CD4-positive, CD25-positive, alpha-beta regulatory T cell (primary cell): ENCODE data around the gene RS1. TPM values are rescaled to one million over a fixed set of nuclear protein-coding genes. Genes with fewer than 3 reads are reported as not detected.

Experiments used
- ATAC-seq, 2 donors: fragments of 150-1000 bp; cut with Tn5 transposase; one replicate each; pipeline ENCODE4 v1.10.0; 2021; ENCODE audit warnings: low read depth in 2 of 2, moderate number of reproducible peaks in 2 of 2, moderate library complexity in 1 of 2
- DNase-seq, 3 donors: peaks; one replicate each; pipeline versions ENCODE4 v3.0.0 to v3.0.0-alpha.2; 2012 to 2022; ENCODE audit warnings: mixed read lengths in 1 of 3
- H3K27ac ChIP-seq: one replicate; pipeline ENCODE4 v1.7.0; 2013; ENCODE audit warnings: mild to moderate bottlenecking, low read length; ENCODE audit not compliant: insufficient read depth, poor library complexity, severe bottlenecking
- H3K27me3 ChIP-seq: one replicate; pipeline ENCODE4 v1.7.0; 2013; ENCODE audit warnings: low read length; ENCODE audit not compliant: control insufficient read depth, insufficient read depth
- H3K36me3 ChIP-seq: one replicate; pipeline ENCODE4 v1.7.0; 2013; ENCODE audit warnings: mild to moderate bottlenecking, low read length, moderate library complexity; ENCODE audit not compliant: control insufficient read depth, insufficient read depth
- H3K4me1 ChIP-seq: 2 replicates; pipeline ENCODE4 v1.7.0; 2013; ENCODE audit warnings: mild to moderate bottlenecking, low read length; ENCODE audit not compliant: insufficient read depth, control insufficient read depth, poor library complexity, severe bottlenecking
- H3K4me3 ChIP-seq: one replicate; pipeline ENCODE4 v1.7.0; 2013; ENCODE audit warnings: low read depth, mild to moderate bottlenecking, low read length, moderate library complexity
- H3K9me3 ChIP-seq, 2 experiments: 1 replicate in 1 of 2; 2 replicates in 1 of 2; pipeline ENCODE4 v1.7.0; 2013; ENCODE audit warnings: low read length in 2 of 2, mild to moderate bottlenecking in 1 of 2, moderate library complexity in 1 of 2; ENCODE audit not compliant: control insufficient read depth in 2 of 2
- H3K27ac Mint-ChIP-seq, 3 donors: one replicate each; pipeline ENCODE4 v1.8.0; 2020 to 2022; ENCODE audit warnings: mild to moderate bottlenecking in 3 of 3, mixed read lengths in 3 of 3, moderate library complexity in 2 of 3
- H3K27me3 Mint-ChIP-seq: one replicate; pipeline ENCODE4 v1.8.0; 2022; ENCODE audit warnings: mild to moderate bottlenecking, mixed read lengths
- H3K36me3 Mint-ChIP-seq: one replicate; pipeline ENCODE4 v1.8.0; 2020; ENCODE audit warnings: mixed read lengths
- H3K4me1 Mint-ChIP-seq, 4 donors: one replicate each; pipeline ENCODE4 v1.8.0; 2020 to 2022; ENCODE audit warnings: mixed read lengths in 4 of 4, mild to moderate bottlenecking in 1 of 4
- H3K4me3 Mint-ChIP-seq, 4 donors: one replicate each; pipeline ENCODE4 v1.8.0; 2020 to 2022; ENCODE audit warnings: mild to moderate bottlenecking in 4 of 4, mixed read lengths in 4 of 4, moderate library complexity in 3 of 4
- H3K9me3 Mint-ChIP-seq, 7 donors: one replicate each; pipeline ENCODE4 v1.8.0; 2020 to 2022; ENCODE audit warnings: mixed read lengths in 7 of 7, mild to moderate bottlenecking in 3 of 7, moderate library complexity in 2 of 7
- polyA plus RNA-seq, 4 donors: library from polyadenylated mRNA; unstranded; fragments of 300-500 nt; fragmentation: Illumina TruSeq; gene quantifications; one replicate each; pipeline ENCODE4 v1.2.3, GENCODE V29; 2021
- total RNA-seq: library from RNA; stranded (reverse); gene quantifications from one replicate; pipeline ENCODE4 v1.2.3, GENCODE V29; 2022

The RS1 gene
- total and polyA plus RNA-seq, 5 donors from 2014 or later, result not detected

DNA sequence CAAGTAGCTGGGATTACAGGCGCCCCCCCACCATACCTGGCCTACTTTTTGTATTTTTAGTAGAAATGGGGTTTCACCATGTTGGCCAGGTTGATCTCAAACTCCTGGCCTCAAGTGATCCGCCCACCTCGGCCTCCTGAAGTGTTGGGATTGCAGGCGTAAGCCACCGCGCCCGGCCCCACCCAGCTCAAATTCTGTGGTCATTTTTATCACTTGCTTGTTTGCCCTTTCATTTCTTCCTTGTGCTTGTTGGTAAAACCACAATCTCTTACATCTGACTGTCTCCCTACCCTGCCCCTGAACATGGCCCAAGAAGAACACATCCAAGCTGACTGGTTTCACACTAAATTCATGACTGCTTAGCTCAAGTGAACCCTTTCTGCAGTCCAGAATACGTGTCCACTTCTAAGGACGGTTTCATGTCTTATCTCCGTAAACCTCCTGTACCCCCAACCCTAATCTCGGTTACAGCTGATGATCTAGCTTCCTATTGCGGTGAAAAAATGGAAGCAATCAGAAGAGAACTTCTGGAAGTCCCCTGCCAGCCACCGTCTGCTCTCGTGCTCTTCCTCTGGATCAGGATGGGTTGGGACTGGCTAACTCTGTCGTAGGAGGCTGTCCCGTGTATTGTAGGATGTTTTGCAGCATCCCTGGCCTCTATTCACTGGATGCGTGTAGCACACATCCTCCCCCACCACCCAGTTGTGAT, 5.4 kb upstream of the RS1 start:
- no peak overlapping the region for H3K27ac Mint-ChIP-seq
- no peak for DNase-seq
- peaks cover 0 to 11% (median 2%) of the 10 kb centered on the region in 4 donors for H3K4me1 Mint-ChIP-seq
- no peaks in the 10 kb centered on the region for H3K27me3 ChIP-seq
- H3K27me3 Mint-ChIP-seq, result no peaks in the 10 kb centered on the region
- peak overlapping the region in 3 of 4 donors; percentile 6 to 83 (median 69) for H3K4me3 Mint-ChIP-seq
- H3K9me3 Mint-ChIP-seq, result peaks cover 0 to 4% (median 0%) of the 10 kb centered on the region in 7 donors
- no peak overlapping the region for H3K27ac ChIP-seq
- no peak overlapping the region for H3K4me3 ChIP-seq
- H3K36me3 Mint-ChIP-seq, result no peaks in the 10 kb centered on the region
- no peaks in the 10 kb centered on the region for H3K4me1 ChIP-seq
- no peaks in the 10 kb centered on the region for H3K9me3 ChIP-seq
- H3K36me3 ChIP-seq, result no peaks in the 10 kb centered on the region
- ATAC-seq, result no peak

DNA sequence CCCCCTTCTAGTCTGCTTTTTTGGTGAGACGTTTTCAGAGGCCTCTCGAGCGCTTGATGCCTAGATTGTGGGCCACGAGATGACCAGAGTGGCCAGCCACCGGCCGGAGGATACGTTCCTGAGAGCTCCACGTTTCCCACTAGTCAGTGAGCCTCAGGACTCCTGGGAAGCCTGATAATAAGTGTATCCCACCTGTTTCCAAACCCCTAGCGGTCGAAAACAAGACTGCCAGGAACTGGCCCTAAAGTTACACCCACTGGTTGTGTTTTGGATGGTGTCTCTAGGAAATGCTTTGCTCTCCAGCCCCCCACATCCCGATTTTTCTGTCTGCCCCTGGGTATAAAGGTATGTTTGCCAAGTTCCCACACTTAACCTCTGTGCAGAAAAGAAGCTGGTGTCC, 4.6 kb upstream of the RS1 start:
- DNase-seq (no peak), ATAC-seq (no peak)
- no peaks in the 10 kb centered on the region for H3K36me3 ChIP-seq
- H3K4me1 ChIP-seq, result no peaks in the 10 kb centered on the region
- no peak overlapping the region for H3K4me3 ChIP-seq
- Mint-ChIP-seq H3K27ac (peak overlapping the region in 2 of 3 donors; percentile 15 to 44), H3K27me3 (no peaks in the 10 kb centered on the region), H3K4me1 (peaks cover 0 to 11% (median 2%) of the 10 kb centered on the region in 4 donors), H3K4me3 (peak overlapping the region in 3 of 4 donors; percentile 69 to 91 (median 85)), H3K9me3 (peaks cover 0 to 4% (median 0%) of the 10 kb centered on the region in 7 donors), H3K36me3 (no peaks in the 10 kb centered on the region)
- no peak overlapping the region for H3K27ac ChIP-seq
- H3K9me3 ChIP-seq, result no peaks in the 10 kb centered on the region
- H3K27me3 ChIP-seq, result no peaks in the 10 kb centered on the region

DNA sequence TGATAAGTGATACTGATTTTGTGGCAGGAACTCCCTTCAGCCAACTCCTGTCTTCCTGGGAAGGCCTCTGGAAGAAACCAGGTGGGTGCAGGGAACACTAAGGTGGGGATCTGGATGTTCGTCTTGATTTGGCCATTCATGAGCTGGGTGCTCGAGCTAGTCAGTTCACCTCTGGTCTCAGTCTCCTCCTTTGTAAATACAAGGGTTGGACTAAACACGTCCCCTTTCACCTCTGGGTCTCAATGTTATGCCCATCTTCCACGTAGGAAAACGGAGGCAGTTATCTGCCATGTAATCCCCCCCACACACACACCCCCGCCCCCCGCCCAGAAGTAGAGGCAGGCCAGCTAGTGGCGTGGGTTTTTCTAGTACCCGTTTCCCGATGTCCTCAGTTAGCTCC, 4.1 kb upstream of the RS1 start:
- Mint-ChIP-seq H3K36me3 (no peaks in the 10 kb centered on the region), H3K27ac (peak overlapping the region in 1 of 3 donors; percentile 44), H3K4me1 (peaks cover 0 to 11% (median 2%) of the 10 kb centered on the region in 4 donors), H3K9me3 (peaks cover 0 to 4% (median 0%) of the 10 kb centered on the region in 7 donors), H3K27me3 (no peaks in the 10 kb centered on the region), H3K4me3 (peak overlapping the region; percentile 52 to 91 (median 84))
- H3K27ac ChIP-seq, result no peak overlapping the region
- no peaks in the 10 kb centered on the region for H3K9me3 ChIP-seq
- H3K36me3 ChIP-seq, result no peaks in the 10 kb centered on the region
- H3K4me3 ChIP-seq, result no peak overlapping the region
- DNase-seq (peak in 1 of 3 donors; percentile 4), ATAC-seq (no peak)
- H3K4me1 ChIP-seq, result no peaks in the 10 kb centered on the region
- H3K27me3 ChIP-seq, result no peaks in the 10 kb centered on the region

DNA sequence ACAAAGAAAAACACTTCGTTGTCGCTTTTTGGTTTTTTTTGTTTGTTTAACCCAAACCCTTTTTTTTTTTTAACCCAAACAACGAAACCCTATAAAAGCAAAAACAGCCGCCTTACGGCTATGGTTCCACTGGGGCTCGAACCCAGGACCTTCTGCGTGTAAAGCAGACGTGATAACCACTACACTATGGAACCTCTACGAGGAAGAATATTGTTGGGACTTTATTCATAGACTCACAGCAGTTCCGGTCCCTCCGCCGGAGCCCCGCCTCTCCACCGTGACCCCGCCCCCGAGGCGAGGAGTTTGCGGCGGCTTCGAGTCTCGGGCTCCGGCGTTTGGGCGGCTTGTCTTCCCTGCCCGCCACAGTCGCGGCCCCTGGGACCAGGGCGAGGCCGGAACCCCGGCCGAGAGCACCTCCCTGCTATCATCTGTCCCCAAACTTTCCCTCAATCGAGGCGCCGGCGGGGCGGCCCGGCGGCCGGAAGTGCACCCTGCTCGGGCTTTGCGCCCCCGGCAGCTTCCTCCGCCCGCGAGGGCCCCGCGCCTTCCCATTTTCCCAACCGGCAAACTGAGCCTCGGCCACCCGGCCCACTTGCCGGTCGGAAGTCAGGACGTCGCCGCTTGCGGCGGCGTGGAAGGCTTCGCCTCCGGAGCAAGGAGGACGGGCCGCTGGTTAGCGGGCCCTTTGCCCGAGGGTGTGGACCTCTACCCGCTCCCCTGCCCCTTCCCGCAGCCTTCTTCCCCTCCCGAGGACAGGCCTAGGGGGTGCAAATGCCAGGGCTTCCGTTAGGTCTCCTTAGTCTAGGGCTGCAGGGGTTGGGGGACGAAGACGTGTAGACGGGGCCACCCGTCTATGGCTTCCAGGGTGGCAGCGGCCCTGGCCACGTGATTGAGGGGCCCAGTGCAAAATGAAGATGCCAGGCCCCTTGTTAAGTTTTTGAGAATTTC, 3.2 kb upstream of the RS1 start:
- H3K4me1 ChIP-seq, result no peaks in the 10 kb centered on the region
- DNase-seq (peak; percentile 71 to 86 (median 79)), ATAC-seq (peak; percentile 81 to 88)
- Mint-ChIP-seq H3K9me3 (peaks cover 0 to 4% (median 0%) of the 10 kb centered on the region in 7 donors), H3K27ac (peak overlapping the region; percentile 83 to 92 (median 88)), H3K27me3 (no peaks in the 10 kb centered on the region), H3K4me3 (peak overlapping the region; percentile 85 to 94 (median 88)), H3K36me3 (no peaks in the 10 kb centered on the region), H3K4me1 (peaks cover 0 to 11% (median 2%) of the 10 kb centered on the region in 4 donors)
- no peaks in the 10 kb centered on the region for H3K27me3 ChIP-seq
- peak overlapping the region; percentile 76 for H3K4me3 ChIP-seq
- H3K36me3 ChIP-seq, result no peaks in the 10 kb centered on the region
- H3K9me3 ChIP-seq, result no peaks in the 10 kb centered on the region
- peak overlapping the region; percentile 74 for H3K27ac ChIP-seq

DNA sequence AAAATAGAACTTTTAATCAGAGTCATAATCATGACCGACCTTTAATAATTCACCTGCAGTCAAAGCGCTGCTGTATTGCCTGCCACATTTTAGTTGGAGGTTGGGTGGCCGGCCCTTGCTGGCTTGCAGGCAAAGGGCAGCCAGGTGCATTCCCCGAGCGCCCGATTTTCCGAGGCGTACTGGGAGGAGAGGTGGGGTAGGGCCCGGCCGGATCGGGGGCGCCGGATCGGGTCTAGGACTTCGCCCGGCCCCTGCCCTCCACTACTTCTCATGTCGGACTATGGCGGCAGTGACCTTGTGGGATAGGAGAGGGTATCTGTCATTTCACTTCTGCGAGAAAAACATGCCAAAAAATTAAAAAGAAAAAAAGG, 2.5 kb upstream of the RS1 start:
- Mint-ChIP-seq H3K9me3 (peaks cover 0 to 4% (median 0%) of the 10 kb centered on the region in 7 donors), H3K27me3 (peaks cover 4% of the 10 kb centered on the region), H3K4me1 (peaks cover 0 to 11% (median 2%) of the 10 kb centered on the region in 4 donors), H3K4me3 (peak overlapping the region; percentile 85 to 94 (median 88)), H3K36me3 (no peaks in the 10 kb centered on the region), H3K27ac (peak overlapping the region; percentile 71 to 92 (median 88))
- Histone ChIP-seq H3K27me3 (no peaks in the 10 kb centered on the region), H3K9me3 (no peaks in the 10 kb centered on the region), H3K4me3 (peak overlapping the region; percentile 76), H3K36me3 (no peaks in the 10 kb centered on the region), H3K4me1 (no peaks in the 10 kb centered on the region), H3K27ac (peak overlapping the region; percentile 60)
- ATAC-seq (peak in 1 of 2 donors; percentile 12), DNase-seq (peak in 1 of 3 donors; percentile 5)

DNA sequence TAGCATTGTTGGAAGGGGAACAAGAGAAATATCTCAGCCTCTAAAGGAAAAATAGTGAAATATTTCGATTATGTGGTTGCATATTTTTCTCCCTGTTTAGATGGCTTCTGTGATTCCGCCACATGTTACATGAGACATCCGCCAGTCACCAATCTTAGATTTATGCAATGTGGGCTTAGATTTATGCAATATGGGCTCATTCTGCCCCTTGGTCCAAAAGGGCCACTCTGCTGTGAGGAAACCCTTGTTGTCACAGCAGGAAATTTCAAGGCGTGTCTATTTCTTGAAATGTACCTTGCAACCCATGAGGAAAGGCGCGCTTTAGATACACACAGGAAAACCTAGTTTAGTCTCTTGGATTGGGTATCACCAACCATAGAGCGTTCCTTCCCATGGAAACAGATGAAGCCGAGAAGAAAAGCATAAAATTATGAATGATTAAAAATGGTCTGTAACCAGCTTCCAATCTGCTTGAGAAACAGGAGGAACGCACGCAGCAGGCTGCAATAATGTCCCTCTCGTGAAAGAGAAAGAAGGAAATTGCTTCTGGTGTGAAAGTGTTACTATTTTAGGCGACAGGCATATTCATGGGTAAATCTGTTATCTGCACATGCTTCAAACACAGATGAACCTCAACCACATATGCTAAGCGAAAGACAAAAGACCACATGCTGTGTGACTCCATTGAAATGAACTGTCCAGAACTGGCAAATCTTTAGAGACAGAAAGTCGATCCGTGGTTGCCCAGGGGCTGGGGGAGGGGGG, 3.7 kb downstream of the RS1 start:
- Mint-ChIP-seq H3K4me3 (peak overlapping the region in 2 of 4 donors; percentile 4 to 46), H3K4me1 (peaks cover 0 to 2% (median 0%) of the 10 kb centered on the region in 4 donors), H3K36me3 (no peaks in the 10 kb centered on the region), H3K9me3 (peaks cover 0 to 3% (median 0%) of the 10 kb centered on the region in 7 donors), H3K27me3 (peaks cover 4% of the 10 kb centered on the region), H3K27ac (no peak overlapping the region)
- H3K4me1 ChIP-seq, result no peaks in the 10 kb centered on the region
- ATAC-seq, result no peak
- DNase-seq, result no peak
- no peak overlapping the region for H3K4me3 ChIP-seq
- H3K36me3 ChIP-seq, result no peaks in the 10 kb centered on the region
- no peak overlapping the region for H3K27ac ChIP-seq
- no peaks in the 10 kb centered on the region for H3K9me3 ChIP-seq
- no peaks in the 10 kb centered on the region for H3K27me3 ChIP-seq

DNA sequence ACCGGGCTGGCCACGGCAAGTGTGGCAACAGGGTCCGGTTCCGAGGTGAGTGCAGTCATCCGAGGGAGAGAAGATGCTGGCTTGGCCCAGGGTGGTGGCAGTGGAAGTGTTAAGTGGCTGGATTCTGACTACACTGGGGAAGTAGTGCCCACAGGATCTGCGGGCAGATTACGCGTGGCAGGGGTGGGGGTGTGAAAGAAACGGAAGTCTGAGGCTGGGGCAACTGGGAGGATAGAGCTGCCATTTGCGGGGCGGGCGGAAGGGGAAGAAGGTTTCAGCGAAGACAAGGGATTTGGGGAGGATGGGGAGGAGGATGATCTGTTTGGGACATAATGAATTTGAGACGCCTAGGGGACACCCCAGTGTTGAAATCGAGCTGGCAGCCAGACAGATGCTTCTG, 5.3 kb downstream of the RS1 start:
- Mint-ChIP-seq H3K4me1 (peaks cover 0 to 2% (median 0%) of the 10 kb centered on the region in 4 donors), H3K27me3 (peaks cover 4% of the 10 kb centered on the region), H3K9me3 (peaks cover 0 to 3% (median 0%) of the 10 kb centered on the region in 7 donors), H3K36me3 (no peaks in the 10 kb centered on the region), H3K27ac (peak overlapping the region in 1 of 3 donors; percentile 25), H3K4me3 (no peak overlapping the region)
- H3K27me3 ChIP-seq, result no peaks in the 10 kb centered on the region
- no peaks in the 10 kb centered on the region for H3K4me1 ChIP-seq
- ATAC-seq (no peak), DNase-seq (no peak)
- H3K36me3 ChIP-seq, result no peaks in the 10 kb centered on the region
- no peaks in the 10 kb centered on the region for H3K9me3 ChIP-seq
- H3K27ac ChIP-seq, result no peak overlapping the region
- H3K4me3 ChIP-seq, result no peak overlapping the region
